Measurements from ENCODE around the gene DGKH. TPM values are rescaled to one million over a fixed set of nuclear protein-coding genes. Genes with fewer than 3 reads are reported as not detected.

Gene DGKH
- total and polyA plus RNA-seq, 9 of the 15 experiments (the other 6 are each of a cell fraction or from before 2014, with no cell fraction given): 0.38 to 4.4 (median 3.1) TPM

GRCh38 chr13:42056583-42056982 is 8.1 kb downstream of the DGKH start (continued):
- no peak for TF ChIP-seq BDP1 (IDR thresholded peaks at IDR 0.05; ENCODE audit: insufficient read depth, insufficient read length)
- TF ChIP-seq ZNF395 (CRISPR knock-in tag; IDR thresholded peaks at IDR 0.05): 0 out of 2 replicates have a peak, but pooled peaks have one; percentile 54
- TF ChIP-seq ZBTB43 (CRISPR knock-in tag; IDR thresholded peaks at IDR 0.05): no peak
- TF ChIP-seq POLR2H (tag; IDR thresholded peaks at IDR 0.05; ENCODE audit: low read depth): no peak
- TF ChIP-seq BRD9 (IDR thresholded peaks at IDR 0.05; ENCODE audit: low read depth, partially characterized antibody): peak; percentile 62
- TF ChIP-seq PATZ1 (CRISPR knock-in tag; IDR thresholded peaks at IDR 0.05; ENCODE audit: borderline replicate concordance): no peak
- no peak for TF ChIP-seq FIP1L1 (IDR thresholded peaks at IDR 0.05; ENCODE audit: low read depth, low read length, poor library complexity, severe bottlenecking)
- no peak for TF ChIP-seq RNF2 (IDR thresholded peaks at IDR 0.05)
- TF ChIP-seq CBX5 (IDR thresholded peaks at IDR 0.05; ENCODE audit: borderline replicate concordance, low read depth): no peak
- TF ChIP-seq PBX2 (CRISPR knock-in tag; IDR thresholded peaks at IDR 0.05; ENCODE audit: low read depth): no peak
- no peak for TF ChIP-seq PBX2 (tag; conservative IDR thresholded peaks at IDR 0.05; ENCODE audit: low read depth)
- TF ChIP-seq TOE1 (IDR thresholded peaks at IDR 0.05; ENCODE audit: borderline replicate concordance): peak; percentile 35; the same call in 1 of the 2 replicates
- TF ChIP-seq TOE1 (CRISPR knock-in tag; IDR thresholded peaks at IDR 0.05; ENCODE audit: borderline replicate concordance, low read depth): no peak
- no peak for TF ChIP-seq MCM2 (IDR thresholded peaks at IDR 0.05; ENCODE audit: low read depth)
- no peak for TF ChIP-seq STAT6 (CRISPR knock-in tag; IDR thresholded peaks at IDR 0.05)
- TF ChIP-seq MXI1 (IDR thresholded peaks at IDR 0.05; ENCODE audit: low read depth, low read length): no peak
- TF ChIP-seq TFAP4 (CRISPR knock-in tag; IDR thresholded peaks at IDR 0.05; ENCODE audit: borderline replicate concordance): no peak

All from K562 (cell line).